DOHH2 (cell line): ENCODE results near the gene IGF2BP3.

Experiments
- CTCF ChIP-seq: fragments of 200-600 bp; sonication (generic); IDR thresholded peaks from one replicate; pipeline ENCODE4 v1.5.1; 2014; ENCODE audit warnings: antibody characterized with exemption, mild to moderate bottlenecking, low read depth, low read length; ENCODE audit not compliant: poor library complexity, severe bottlenecking
- EZH2phosphoT487 ChIP-seq: fragments of 200-600 bp; sonication (generic); IDR thresholded peaks from 2 replicates; pipeline ENCODE4 v1.6.1; 2017; ENCODE audit warnings: borderline replicate concordance, mild to moderate bottlenecking, antibody characterized with exemption, low read length, moderate library complexity, mixed read lengths

DNA sequence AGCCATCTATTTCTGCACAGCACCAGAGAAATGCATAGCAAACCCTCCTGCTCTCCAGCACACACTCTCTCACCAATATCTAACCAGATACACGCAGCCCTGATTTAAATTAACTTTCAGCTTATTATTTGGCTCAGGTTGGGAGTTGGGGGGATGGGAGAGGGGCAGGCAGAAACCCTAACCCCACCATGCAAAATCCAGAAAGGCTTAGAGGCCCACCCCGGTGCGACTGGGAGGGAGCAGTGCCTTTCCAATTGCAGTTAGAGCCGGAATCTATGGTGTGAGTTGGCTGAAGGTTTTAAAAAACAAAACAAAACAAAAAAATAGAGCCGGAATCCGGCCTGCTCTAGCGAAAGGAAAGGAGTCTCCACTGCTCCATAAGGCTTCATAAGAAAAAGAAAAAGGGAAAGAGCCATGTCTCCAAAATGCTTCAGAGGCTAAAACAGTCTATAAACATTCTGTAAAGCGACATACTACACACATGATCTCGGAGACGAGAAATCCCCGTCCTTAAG lies 2.9 kb downstream of the IGF2BP3 start:
- TF ChIP-seq CTCF (no peak), EZH2phosphoT487 (no peak)
